ENCODE measurements around the gene SLC38A10.

- TF ChIP-seq EP300 (IDR thresholded peaks at IDR 0.05) (no peak), CTCF (IDR thresholded peaks at IDR 0.05) (no peak), POLR2AphosphoS5 (IDR thresholded peaks at IDR 0.05) (no peak)
Measured at GRCh38 chr17:81234940-81235821, 59.9 kb downstream of the SLC38A10 start.
